GM12892 (cell line): Measurements from ENCODE around the gene KIR2DL3.
"Not testable (repeated sequence)": the region's sequence is repeated elsewhere in the genome, so short reads cannot be mapped to it uniquely, and the experiment has no call there.

Source experiments
- POLR2A ChIP-seq: IDR thresholded peaks from 2 replicates; pipeline ENCODE4 v1.6.1; 2011; ENCODE audit warnings: low read depth, low read length, control low read depth
- POLR2AphosphoS5 ChIP-seq: IDR thresholded peaks from 2 replicates; pipeline ENCODE4 v1.6.1; 2011; ENCODE audit warnings: low read depth, low read length, control low read depth
- TAF1 ChIP-seq: IDR thresholded peaks from 2 replicates; pipeline ENCODE4 v1.6.1; 2011; ENCODE audit warnings: low read depth, mild to moderate bottlenecking, control low read depth, low read length, borderline replicate concordance

DNA sequence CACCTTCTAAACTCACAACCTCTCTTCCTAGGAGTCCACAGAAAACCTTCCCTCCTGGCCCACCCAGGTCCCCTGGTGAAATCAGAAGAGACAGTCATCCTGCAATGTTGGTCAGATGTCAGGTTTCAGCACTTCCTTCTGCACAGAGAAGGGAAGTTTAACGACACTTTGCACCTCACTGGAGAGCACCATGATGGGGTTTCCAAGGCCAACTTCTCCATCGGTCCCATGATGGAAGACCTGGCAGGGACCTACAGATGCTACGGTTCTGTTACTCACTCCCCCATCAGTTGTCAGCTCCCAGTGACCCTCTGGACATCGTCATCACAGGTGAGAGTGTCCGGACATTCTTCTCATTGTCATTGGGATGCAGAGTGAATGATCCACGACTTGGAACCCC is 20.3 kb downstream of the KIR2DL3 start:
- not testable (repeated sequence) for TF ChIP-seq POLR2A, POLR2AphosphoS5, TAF1
